SK-N-SH (cell line): ENCODE measurements around the gene TRMO. TPM values are rescaled to one million over a fixed set of nuclear protein-coding genes. Genes with fewer than 3 reads are reported as not detected.

Source experiments
- CTCF ChIA-PET: fragments of 300-600, 350-600 bp; formaldehyde crosslinking; extraction: SDS; loops from one replicate; lab custom pipeline; 2021; lab: Yijun Ruan, JAX
- POLR2A ChIA-PET: fragments of 350-600 bp; sonication (Branson Sonifier 250); formaldehyde crosslinking; extraction: SDS; loops from one replicate; lab custom pipeline; 2020; ENCODE audit warnings: antibody characterized with exemption, inconsistent platforms; lab: Yijun Ruan, JAX
- DNase-seq: peaks from one replicate; pipeline ENCODE4 v3.0.0; 2012
- H2AFZ ChIP-seq: fragments of 200-600 bp; sonication (generic); 2 replicates; pipeline ENCODE4 v1.8.1; 2016; ENCODE audit warnings: antibody characterized with exemption, mild to moderate bottlenecking, low read depth
- H3F3A ChIP-seq: fragments of 200-600 bp; sonication (generic); replicated peaks from 2 replicates; pipeline ENCODE3; 2016; ENCODE audit warnings: antibody characterized with exemption, mild to moderate bottlenecking; ENCODE audit not compliant: insufficient read depth
- H3K27ac ChIP-seq, 2 experiments: fragments of 200-500 bp in 1 of 2; fragments of 200-600 bp in 1 of 2; sonication (Bioruptor generic) in 1 of 2; sonication (generic), shearing (Covaris generic) in 1 of 2; 2 replicates each; pipeline versions ENCODE4 v1.5.1 to v1.6.1; 2014 to 2016; ENCODE audit warnings: low read depth in 2 of 2, inconsistent platforms in 1 of 2, low read length in 1 of 2, mild to moderate bottlenecking in 1 of 2, mixed read lengths in 1 of 2
- H3K27me3 ChIP-seq: fragments of 200-600 bp; sonication (generic), shearing (Covaris generic); 2 replicates; pipeline ENCODE4 v1.6.1; 2016; ENCODE audit warnings: mixed run types; ENCODE audit not compliant: insufficient read depth
- H3K36me3 ChIP-seq, 2 experiments: fragments of 200-500 bp in 1 of 2; fragments of 200-600 bp in 1 of 2; sonication (Bioruptor generic) in 1 of 2; sonication (generic) in 1 of 2; replicated peaks in 1 of 2; 2 replicates each; pipeline versions ENCODE3 to v1.5.1; 2014 to 2016; ENCODE audit warnings: low read length in 1 of 2, mild to moderate bottlenecking in 1 of 2; ENCODE audit not compliant: insufficient read depth in 2 of 2, control insufficient read depth in 1 of 2
- H3K4me1 ChIP-seq, 2 experiments: fragments of 200-500 bp in 1 of 2; fragments of 200-600 bp in 1 of 2; sonication (Bioruptor generic) in 1 of 2; sonication (generic), shearing (Covaris generic) in 1 of 2; 2 replicates each; pipeline versions ENCODE4 v1.5.1 to v1.6.1; 2014 to 2016; ENCODE audit warnings: low read depth in 1 of 2, low read length in 1 of 2, mixed run types in 1 of 2; ENCODE audit not compliant: insufficient read depth in 2 of 2, control insufficient read depth in 1 of 2
- H3K4me2 ChIP-seq: fragments of 200-600 bp; sonication (generic), shearing (Covaris generic); 2 replicates; pipeline ENCODE4 v1.6.1; 2017; ENCODE audit warnings: mixed run types
- H3K4me3 ChIP-seq, 2 experiments: fragments of 200-500 bp in 1 of 2; fragments of 200-600 bp in 1 of 2; sonication (Bioruptor generic) in 1 of 2; sonication (generic), shearing (Covaris generic) in 1 of 2; 2 replicates each; pipeline versions ENCODE4 v1.5.1 to v1.8.1; 2014 to 2016; ENCODE audit warnings: low read depth in 2 of 2, inconsistent platforms in 1 of 2, low read length in 1 of 2, mild to moderate bottlenecking in 1 of 2, mixed read lengths in 1 of 2, moderate library complexity in 1 of 2
- H3K79me2 ChIP-seq: fragments of 200-600 bp; sonication (generic); 2 replicates; pipeline ENCODE4 v1.8.1; 2017; ENCODE audit warnings: mild to moderate bottlenecking; ENCODE audit not compliant: insufficient read depth
- H3K9ac ChIP-seq: fragments of 200-600 bp; sonication (generic); 2 replicates; pipeline ENCODE4 v1.6.1; 2017; ENCODE audit warnings: mixed run types
- H3K9me2 ChIP-seq: fragments of 200-600 bp; sonication (generic); 2 replicates; pipeline ENCODE4 v1.6.1; 2017; ENCODE audit warnings: mixed run types
- H3K9me3 ChIP-seq: fragments of 200-600 bp; sonication (generic); 2 replicates; pipeline ENCODE4 v1.6.1; 2017; ENCODE audit warnings: mixed run types, mild to moderate bottlenecking, moderate library complexity
- H4K20me1 ChIP-seq: fragments of 200-600 bp; sonication (generic); 2 replicates; pipeline ENCODE4 v1.6.1; 2017; ENCODE audit warnings: mild to moderate bottlenecking, mixed run types; ENCODE audit not compliant: insufficient read depth
- CTCF ChIP-seq: fragments of 200-600 bp; sonication (generic); IDR thresholded peaks from 2 replicates; pipeline ENCODE4 v1.6.1; 2017; ENCODE audit warnings: antibody characterized with exemption, mild to moderate bottlenecking, moderate library complexity
- EZH2phosphoT487 ChIP-seq: fragments of 200-600 bp; sonication (generic); IDR thresholded peaks from 2 replicates; pipeline ENCODE4 v1.6.1; 2017; ENCODE audit warnings: low read depth, mixed run types, mild to moderate bottlenecking, antibody characterized with exemption, moderate library complexity, borderline replicate concordance
- FOSL2 ChIP-seq: IDR thresholded peaks from 2 replicates; pipeline ENCODE4 v1.4.0; 2012; ENCODE audit warnings: low read depth, mild to moderate bottlenecking, moderate library complexity, borderline replicate concordance
- FOXJ3 ChIP-seq: sonication (generic); formaldehyde crosslinking; IDR thresholded peaks from 2 replicates; pipeline ENCODE4 v1.5.1; 2020; ENCODE audit warnings: mild to moderate bottlenecking, missing genetic modification reagents
- FOXM1 ChIP-seq: IDR thresholded peaks from 2 replicates; pipeline ENCODE4 v1.4.0; 2012; ENCODE audit warnings: low read depth, mild to moderate bottlenecking
- GABPA ChIP-seq: IDR thresholded peaks from 2 replicates; pipeline ENCODE4 v1.4.0; 2012; ENCODE audit warnings: low read depth, mild to moderate bottlenecking
- GATA2 ChIP-seq: sonication (generic); formaldehyde crosslinking; IDR thresholded peaks from 2 replicates; pipeline ENCODE4 v1.5.0; 2020; ENCODE audit warnings: mild to moderate bottlenecking, missing genetic modification reagents
- MAX ChIP-seq: IDR thresholded peaks from 2 replicates; pipeline ENCODE4 v1.4.0; 2012; ENCODE audit warnings: low read depth
- NFIC ChIP-seq: IDR thresholded peaks from 2 replicates; pipeline ENCODE4 v1.4.0; 2012; ENCODE audit warnings: borderline replicate concordance
- NRF1 ChIP-seq: IDR thresholded peaks from 2 replicates; pipeline ENCODE4 v1.6.1; 2012; ENCODE audit warnings: low read depth, mild to moderate bottlenecking, low read length
- PBX3 ChIP-seq: IDR thresholded peaks from 2 replicates; pipeline ENCODE4; 2012
- RAD21 ChIP-seq: IDR thresholded peaks from 2 replicates; pipeline ENCODE4 v1.6.1; 2012; ENCODE audit warnings: mild to moderate bottlenecking, low read length
- RXRA ChIP-seq: IDR thresholded peaks from 2 replicates; pipeline ENCODE4 v1.4.0; 2012; ENCODE audit warnings: low read depth, mild to moderate bottlenecking, borderline replicate concordance
- SIN3A ChIP-seq: IDR thresholded peaks from 2 replicates; pipeline ENCODE4 v1.6.1; 2012; ENCODE audit warnings: low read depth, mild to moderate bottlenecking, low read length, moderate library complexity, borderline replicate concordance
- SMC3 ChIP-seq: IDR thresholded peaks from 2 replicates; pipeline ENCODE4 v1.6.1; 2012; ENCODE audit warnings: low read depth, low read length, improper control_type of control experiment
- WGBS: methylation state at CpG from one replicate; pipeline ENCODE4 v1.1.6; 2017; ENCODE audit warnings: low lambda C conversion rate; 5-methylcytosine and 5-hydroxymethylcytosine counted together
- polyA plus RNA-seq, 3 experiments: library from polyadenylated mRNA; depleted of rRNA; stranded (reverse); fragments of >200 nt; gene quantifications; 2 replicates each; pipeline ENCODE4 v1.2.3, GENCODE V29; 2012
- TF ChIP-seq, protein P1 (sequence below): fragments of 150-350 bp; IDR thresholded peaks from 2 replicates; pipeline ENCODE4 v1.6.1; 2017; ENCODE audit warnings: antibody characterized with exemption, low read length, low read depth, borderline replicate concordance
- TF ChIP-seq, protein P2 (sequence below): IDR thresholded peaks from 2 replicates; pipeline ENCODE4 v1.6.1; 2012; ENCODE audit warnings: mild to moderate bottlenecking, low read depth, low read length, moderate library complexity

The TRMO gene
- polyA plus RNA-seq, 1 of the 3 experiments (the other 2 are of a cell fraction) = 8.1 TPM

DNA sequence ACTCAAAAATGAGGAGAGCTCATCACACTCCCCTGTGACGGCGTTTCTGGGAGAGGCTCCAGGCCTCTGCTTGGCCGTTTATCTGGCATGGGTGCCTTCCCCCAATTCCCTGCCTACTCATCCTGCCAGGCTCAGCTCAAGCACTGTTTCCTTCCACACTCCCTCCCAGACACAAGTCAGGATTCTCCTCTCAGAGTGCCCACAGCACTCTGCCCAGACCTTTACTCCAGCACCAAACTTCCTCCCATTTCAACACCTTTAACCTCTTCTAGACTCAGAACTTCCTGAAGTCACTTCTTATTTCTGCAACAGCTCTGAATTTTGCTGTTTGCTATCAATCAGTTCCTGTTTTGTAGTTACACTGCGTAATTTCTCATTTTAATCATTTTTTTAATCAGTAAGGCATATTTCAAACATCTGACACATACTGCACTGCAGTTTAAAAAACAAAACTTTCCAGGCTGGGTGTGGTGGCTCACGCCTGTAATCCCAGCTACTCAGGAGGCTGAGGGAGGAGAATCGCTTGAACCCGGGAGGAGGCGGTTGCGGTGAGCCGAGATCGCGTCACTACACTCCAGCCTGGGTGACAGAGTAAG is 16.0 kb downstream of the TRMO start:
- no peaks in the 10 kb centered on the region for H3K27me3 ChIP-seq
- WGBS = 91% methylated on average over 12 of the region's 12 CpGs
- ChIA-PET POLR2A (no interaction called here), CTCF (interaction anchor here (0.8 to 1.2 kb wide), 3 partner anchors 11 to 17 kb away, joined by 3 to 4 read pairs (median 3); partner anchors contain the start of gene TRMO)
- no peak overlapping the region for H3K27ac ChIP-seq
- H3K36me3 ChIP-seq = peaks cover 0 to 35% of the 10 kb centered on the region in 2 experiments
- DNase-seq = no peak
- H3K79me2 ChIP-seq = no peaks in the 10 kb centered on the region
- H3K9ac ChIP-seq = no peak overlapping the region
- no peak overlapping the region for H2AFZ ChIP-seq
- H3F3A ChIP-seq = no peaks in the 10 kb centered on the region
- H3K9me2 ChIP-seq = no peaks in the 10 kb centered on the region
- H3K9me3 ChIP-seq = no peaks in the 10 kb centered on the region
- no peak overlapping the region for H3K4me2 ChIP-seq
- H3K4me1 ChIP-seq = no peaks in the 10 kb centered on the region
- no peaks in the 10 kb centered on the region for H4K20me1 ChIP-seq
- no peak overlapping the region for H3K4me3 ChIP-seq
- no peak for TF ChIP-seq FOXM1
- TF ChIP-seq RAD21 = no peak
- TF ChIP-seq RXRA = no peak
- no peak for TF ChIP-seq PBX3
- no peak for TF ChIP-seq GABPA

- H4K20me1 ChIP-seq = no peaks in the 10 kb centered on the region
- TF ChIP-seq SMC3 (no peak), MAX (no peak), SIN3A (no peak), CTCF (no peak), EZH2phosphoT487 (no peak), FOSL2 (no peak), FOXJ3 (CRISPR knock-in tag) (no peak), NRF1 (no peak), GABPA (no peak), FOXM1 (no peak), GATA2 (no peak), NFIC (no peak)
- TF ChIP-seq, protein P1, sequence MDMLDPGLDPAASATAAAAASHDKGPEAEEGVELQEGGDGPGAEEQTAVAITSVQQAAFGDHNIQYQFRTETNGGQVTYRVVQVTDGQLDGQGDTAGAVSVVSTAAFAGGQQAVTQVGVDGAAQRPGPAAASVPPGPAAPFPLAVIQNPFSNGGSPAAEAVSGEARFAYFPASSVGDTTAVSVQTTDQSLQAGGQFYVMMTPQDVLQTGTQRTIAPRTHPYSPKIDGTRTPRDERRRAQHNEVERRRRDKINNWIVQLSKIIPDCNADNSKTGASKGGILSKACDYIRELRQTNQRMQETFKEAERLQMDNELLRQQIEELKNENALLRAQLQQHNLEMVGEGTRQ = no peak
- TF ChIP-seq, protein P2, sequence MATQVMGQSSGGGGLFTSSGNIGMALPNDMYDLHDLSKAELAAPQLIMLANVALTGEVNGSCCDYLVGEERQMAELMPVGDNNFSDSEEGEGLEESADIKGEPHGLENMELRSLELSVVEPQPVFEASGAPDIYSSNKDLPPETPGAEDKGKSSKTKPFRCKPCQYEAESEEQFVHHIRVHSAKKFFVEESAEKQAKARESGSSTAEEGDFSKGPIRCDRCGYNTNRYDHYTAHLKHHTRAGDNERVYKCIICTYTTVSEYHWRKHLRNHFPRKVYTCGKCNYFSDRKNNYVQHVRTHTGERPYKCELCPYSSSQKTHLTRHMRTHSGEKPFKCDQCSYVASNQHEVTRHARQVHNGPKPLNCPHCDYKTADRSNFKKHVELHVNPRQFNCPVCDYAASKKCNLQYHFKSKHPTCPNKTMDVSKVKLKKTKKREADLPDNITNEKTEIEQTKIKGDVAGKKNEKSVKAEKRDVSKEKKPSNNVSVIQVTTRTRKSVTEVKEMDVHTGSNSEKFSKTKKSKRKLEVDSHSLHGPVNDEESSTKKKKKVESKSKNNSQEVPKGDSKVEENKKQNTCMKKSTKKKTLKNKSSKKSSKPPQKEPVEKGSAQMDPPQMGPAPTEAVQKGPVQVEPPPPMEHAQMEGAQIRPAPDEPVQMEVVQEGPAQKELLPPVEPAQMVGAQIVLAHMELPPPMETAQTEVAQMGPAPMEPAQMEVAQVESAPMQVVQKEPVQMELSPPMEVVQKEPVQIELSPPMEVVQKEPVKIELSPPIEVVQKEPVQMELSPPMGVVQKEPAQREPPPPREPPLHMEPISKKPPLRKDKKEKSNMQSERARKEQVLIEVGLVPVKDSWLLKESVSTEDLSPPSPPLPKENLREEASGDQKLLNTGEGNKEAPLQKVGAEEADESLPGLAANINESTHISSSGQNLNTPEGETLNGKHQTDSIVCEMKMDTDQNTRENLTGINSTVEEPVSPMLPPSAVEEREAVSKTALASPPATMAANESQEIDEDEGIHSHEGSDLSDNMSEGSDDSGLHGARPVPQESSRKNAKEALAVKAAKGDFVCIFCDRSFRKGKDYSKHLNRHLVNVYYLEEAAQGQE = no peak
- TF ChIP-seq, all 33 proteins: peak for 0
- Histone ChIP-seq H3K9ac (no peak overlapping the region), H3K27ac (no peak overlapping the region), H3K9me3 (no peaks in the 10 kb centered on the region), H3K9me2 (no peaks in the 10 kb centered on the region), H3K79me2 (no peaks in the 10 kb centered on the region), H3K4me2 (no peak overlapping the region), H3K27me3 (no peaks in the 10 kb centered on the region), H3F3A (no peaks in the 10 kb centered on the region), H3K4me1 (no peaks in the 10 kb centered on the region), H3K36me3 (peaks cover 0 to 24% of the 10 kb centered on the region in 2 experiments), H3K4me3 (no peak overlapping the region), H2AFZ (no peak overlapping the region)
- ChIA-PET POLR2A (no interaction called here), CTCF (no interaction called here)
- WGBS = 100% methylated on average over 2 of the region's 2 CpGs
- no peak for DNase-seq
Observed at GRCh38 chr9:97905228-97905627, 17.1 kb downstream of the TRMO start.
